ENCODE results near the gene PLPPR1.

PLPPR1 gene

DNA sequence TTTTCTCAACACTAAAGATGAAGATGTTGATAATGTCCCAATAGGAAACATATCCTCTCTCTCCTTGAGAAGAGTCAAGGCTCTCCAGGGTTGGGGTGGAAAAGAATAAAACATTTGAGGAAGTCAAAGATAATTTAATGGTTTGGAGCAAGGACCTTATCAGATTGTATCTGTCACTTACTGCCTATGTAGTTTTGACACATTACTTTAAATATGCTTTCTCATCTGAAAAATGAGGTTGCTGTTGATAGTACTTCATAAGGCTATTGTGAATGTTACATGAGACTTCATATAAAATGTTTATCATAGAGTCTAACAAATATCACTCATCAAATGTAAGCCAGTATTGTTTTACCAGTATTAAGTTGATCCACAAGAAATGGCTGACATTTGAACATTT is 307.6 kb downstream of the PLPPR1 start:
- no peak overlapping the region for H3K4me3 ChIP-seq (ENCODE audit: low read length)
- TF ChIP-seq, protein P1, sequence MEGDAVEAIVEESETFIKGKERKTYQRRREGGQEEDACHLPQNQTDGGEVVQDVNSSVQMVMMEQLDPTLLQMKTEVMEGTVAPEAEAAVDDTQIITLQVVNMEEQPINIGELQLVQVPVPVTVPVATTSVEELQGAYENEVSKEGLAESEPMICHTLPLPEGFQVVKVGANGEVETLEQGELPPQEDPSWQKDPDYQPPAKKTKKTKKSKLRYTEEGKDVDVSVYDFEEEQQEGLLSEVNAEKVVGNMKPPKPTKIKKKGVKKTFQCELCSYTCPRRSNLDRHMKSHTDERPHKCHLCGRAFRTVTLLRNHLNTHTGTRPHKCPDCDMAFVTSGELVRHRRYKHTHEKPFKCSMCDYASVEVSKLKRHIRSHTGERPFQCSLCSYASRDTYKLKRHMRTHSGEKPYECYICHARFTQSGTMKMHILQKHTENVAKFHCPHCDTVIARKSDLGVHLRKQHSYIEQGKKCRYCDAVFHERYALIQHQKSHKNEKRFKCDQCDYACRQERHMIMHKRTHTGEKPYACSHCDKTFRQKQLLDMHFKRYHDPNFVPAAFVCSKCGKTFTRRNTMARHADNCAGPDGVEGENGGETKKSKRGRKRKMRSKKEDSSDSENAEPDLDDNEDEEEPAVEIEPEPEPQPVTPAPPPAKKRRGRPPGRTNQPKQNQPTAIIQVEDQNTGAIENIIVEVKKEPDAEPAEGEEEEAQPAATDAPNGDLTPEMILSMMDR (IDR thresholded peaks at IDR 0.05; ENCODE audit: insufficient read depth, low read depth, low read length, missing control alignments), result no peak
- DNase-seq (ENCODE audit: low read depth), result no peak

DNA sequence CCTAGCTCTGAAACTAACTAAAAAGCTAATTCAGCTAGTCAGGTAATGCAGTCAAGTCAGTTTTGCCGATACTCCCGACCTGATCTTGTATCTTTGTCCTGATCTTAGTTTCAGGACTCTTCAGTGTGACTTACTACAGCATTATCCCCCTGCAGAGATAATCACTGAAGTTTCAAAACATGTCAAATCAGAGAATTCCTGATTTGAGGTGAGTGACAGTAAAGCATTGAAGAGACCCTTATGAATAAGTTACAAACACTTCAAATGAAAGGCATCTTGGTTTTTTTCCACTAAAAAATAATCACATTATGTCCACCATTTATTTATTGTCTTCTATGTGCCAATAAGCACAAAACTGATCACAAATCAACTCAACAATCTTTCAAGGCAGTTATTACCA is 308.7 kb downstream of the PLPPR1 start:
- no peak for DNase-seq (ENCODE audit: low read depth)
- no peak overlapping the region for H3K4me3 ChIP-seq (ENCODE audit: low read length)
- TF ChIP-seq, protein P1 (IDR thresholded peaks at IDR 0.05; ENCODE audit: insufficient read depth, low read depth, low read length, missing control alignments), result no peak

DNA sequence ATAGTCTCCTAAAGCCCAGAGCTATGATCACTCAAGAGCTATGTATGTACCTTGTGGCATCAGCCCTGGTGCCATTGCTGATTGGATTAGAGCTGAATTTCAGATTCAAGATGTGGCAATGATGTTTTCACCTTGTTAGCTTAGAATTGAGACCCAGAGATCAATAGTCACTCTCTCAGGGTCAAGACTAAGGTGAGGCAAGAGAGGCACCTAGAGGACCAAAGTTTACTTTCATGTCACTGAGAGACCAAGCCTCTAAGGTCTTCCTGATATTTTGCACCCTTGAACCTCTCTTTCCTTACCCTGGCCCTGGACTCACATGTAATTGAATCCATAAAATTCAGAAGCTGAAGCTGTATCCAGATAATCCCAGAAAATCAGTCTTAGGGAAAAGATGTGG is 313.4 kb downstream of the PLPPR1 start:
- TF ChIP-seq, protein P1 (IDR thresholded peaks at IDR 0.05; ENCODE audit: insufficient read depth, low read depth, low read length, missing control alignments), result no peak
- no peak overlapping the region for H3K4me3 ChIP-seq (ENCODE audit: low read length)
- DNase-seq (ENCODE audit: low read depth), result no peak

DNA sequence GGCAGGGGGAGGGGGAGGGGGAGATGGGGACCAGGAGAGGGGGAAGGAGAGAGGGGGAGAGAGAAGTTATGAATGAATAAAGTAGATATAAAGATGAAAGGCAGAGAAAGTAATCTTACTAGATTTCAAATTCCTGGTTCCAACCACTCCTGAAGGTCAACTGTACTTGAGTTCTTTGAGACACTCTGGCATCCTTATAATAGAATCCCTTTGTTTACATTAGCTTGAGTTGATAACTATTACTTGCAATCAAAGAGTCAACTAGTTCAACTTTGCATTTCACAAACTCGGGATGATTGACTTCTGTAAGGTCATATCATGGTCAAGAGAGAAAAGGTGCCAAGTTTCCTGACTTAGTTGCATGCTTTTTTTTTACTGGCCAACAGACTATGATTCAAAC is 314.1 kb downstream of the PLPPR1 start:
- no peak for DNase-seq (ENCODE audit: low read depth)
- H3K4me3 ChIP-seq (ENCODE audit: low read length), result no peak overlapping the region
- TF ChIP-seq, protein P1 (IDR thresholded peaks at IDR 0.05; ENCODE audit: insufficient read depth, low read depth, low read length, missing control alignments), result no peak

DNA sequence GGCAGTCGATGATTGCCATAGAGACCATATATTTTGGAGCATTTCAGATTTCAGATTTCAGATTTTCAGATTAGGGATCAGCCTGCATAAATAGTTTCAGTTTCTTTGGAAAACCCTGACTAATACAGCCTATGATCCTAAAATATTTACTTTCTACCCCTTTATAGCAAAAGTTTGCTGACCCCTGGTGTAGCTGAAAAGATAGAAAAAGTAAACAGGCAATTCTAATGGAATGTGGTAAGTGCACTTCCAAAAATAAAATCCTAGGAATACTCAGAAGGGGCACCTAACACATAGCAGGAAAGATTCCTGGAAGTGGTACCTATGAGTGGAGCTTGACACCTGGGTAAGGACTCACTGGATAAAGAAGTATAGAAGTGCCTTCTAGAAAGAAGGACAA is 321.8 kb downstream of the PLPPR1 start:
- no peak for DNase-seq (ENCODE audit: low read depth)
- no peak overlapping the region for H3K4me3 ChIP-seq (ENCODE audit: low read length)
- TF ChIP-seq, protein P1 (IDR thresholded peaks at IDR 0.05; ENCODE audit: insufficient read depth, low read depth, low read length, missing control alignments), result no peak

DNA sequence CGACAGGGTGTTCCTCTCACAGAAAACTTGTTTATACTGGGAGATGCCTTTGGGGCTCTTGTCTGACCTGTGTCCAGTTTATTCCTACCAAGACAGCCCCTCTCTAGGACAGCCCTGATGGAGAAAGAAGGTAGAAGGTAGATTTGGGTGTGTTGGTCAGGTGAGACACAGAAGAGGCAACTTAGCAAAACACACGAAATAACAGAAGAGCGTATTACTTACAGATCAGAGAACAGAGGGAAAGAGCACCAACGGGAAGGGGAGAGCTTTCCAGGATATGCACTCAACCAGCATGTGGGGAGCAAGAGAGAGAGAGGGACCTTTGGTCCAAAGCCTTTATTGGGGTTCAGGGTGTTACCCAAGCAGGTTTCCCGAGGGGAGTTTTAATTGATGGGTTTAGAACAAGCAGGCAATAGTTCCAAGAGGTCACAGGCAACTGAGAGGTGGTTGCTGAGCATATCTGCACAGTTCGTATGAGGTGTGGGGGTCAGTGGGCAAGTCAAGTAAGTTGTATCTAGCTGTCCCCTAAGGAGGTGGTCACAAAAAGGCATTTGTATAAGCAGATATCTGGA is 324.5 kb downstream of the PLPPR1 start:
- no peak overlapping the region for H3K4me3 ChIP-seq (ENCODE audit: low read length)
- TF ChIP-seq, protein P1 (IDR thresholded peaks at IDR 0.05; ENCODE audit: insufficient read depth, low read depth, low read length, missing control alignments), result no peak
- DNase-seq (ENCODE audit: low read depth), result no peak

DNA sequence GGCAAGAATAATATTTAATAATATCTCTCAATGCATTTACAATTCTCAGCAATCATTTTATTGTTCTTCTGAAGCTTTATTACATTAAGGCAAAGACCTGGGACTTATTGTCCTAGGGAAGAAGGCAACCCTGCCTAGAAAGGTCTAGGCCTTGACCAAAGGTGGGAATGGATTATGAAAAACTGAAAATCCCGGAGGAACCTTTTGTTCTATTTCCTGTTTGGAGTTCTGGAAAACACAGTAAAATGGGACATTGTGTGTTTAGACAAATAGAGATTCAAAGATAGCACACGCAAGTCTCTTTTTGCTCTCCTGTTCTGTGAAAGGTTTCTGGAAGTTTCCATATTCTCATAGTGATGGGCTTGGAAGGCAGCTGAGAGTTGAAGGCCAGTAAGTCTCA is 325.2 kb downstream of the PLPPR1 start:
- TF ChIP-seq, protein P1 (IDR thresholded peaks at IDR 0.05; ENCODE audit: insufficient read depth, low read depth, low read length, missing control alignments), result no peak
- DNase-seq (ENCODE audit: low read depth), result no peak

More for the DNA sequence above, 325.2 kb downstream of the PLPPR1 start:
- H3K4me3 ChIP-seq (ENCODE audit: low read length), result no peak overlapping the region

All from epithelial cell of esophagus (primary cell).